Measurements from ENCODE around the gene MYH7.

MYH7 gene

DNA sequence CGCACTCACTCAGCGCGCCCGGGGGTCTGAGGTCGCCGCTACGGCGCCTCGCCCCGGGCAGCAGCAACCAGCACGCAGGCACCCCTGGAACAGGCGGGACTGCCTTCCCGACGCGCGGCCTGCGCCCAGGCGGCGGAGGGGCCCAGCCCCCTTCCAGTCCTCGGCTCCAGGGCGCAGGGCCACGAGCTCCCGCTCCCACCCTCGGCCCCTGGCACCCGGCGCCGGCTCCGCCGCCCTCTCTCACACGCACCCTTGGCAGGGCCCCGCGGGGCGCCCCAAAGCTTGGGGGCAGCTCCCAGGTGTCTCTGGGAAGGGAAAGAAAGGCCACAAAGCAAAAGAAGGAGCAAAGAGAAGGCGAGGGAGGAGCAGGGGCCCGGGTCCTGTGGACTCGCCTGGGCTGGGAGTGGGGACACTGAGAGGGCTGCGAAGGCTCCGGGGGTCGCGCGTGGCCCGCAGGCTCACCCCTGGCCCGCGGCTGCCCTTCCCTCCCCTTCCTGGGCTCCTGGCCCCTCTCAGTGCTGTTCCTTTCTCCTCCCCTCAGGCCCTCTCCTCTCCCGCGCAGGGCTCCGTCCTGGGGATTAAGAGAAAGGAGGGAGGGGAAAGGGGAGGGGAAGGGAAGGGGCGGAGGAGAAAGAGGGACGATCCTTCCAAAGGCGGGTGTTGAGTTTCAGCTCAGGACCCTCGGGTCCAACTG, 69.6 kb downstream of the MYH7 start:
- DNase-seq = no peak

DNA sequence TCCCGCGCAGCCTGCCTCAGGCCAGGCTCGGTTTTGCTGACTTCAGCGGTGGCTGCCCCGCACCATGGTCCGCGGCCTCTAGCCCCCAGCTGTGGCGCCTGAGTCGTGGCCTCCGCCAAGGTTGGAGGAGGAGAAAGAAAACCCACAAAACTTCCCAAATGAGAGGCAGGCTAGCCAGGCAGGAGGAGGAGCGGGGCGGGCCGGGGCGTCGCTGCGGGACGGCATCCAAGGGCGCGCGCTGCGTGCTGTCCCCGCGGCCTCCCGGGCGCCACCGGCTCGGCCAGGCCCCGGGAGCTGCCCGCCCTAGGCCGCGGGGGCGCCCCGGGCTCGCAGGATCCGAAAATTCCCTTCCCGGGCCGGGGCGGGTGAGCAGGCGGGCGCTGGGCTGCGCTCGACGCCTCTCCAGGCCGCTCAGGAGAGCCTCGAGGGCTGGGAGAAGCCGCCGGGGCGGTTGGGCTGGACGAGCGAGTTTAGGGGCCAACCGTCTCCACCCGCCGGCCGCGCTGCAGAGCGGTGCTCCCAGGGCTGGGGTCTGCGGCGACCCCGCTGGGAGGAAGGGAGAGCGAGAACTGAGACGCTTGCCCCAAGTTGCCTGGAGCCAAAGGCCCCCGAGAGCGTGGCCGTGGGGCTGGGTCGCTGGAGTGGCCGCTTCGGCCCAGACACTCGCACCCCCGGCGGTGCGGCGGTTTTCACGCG, 70.3 kb downstream of the MYH7 start, which contains the start of gene EFS:
EFS (minus strand) TSS at position 137 of the 696 bp plus-strand sequence. CDS start 147 bp downstream, outside the sequence.
- no peak for DNase-seq

- no peak for DNase-seq
Observed at GRCh38 chr14:23364164-23365035, 71.1 kb downstream of the MYH7 start.
